Breast epithelium (tissue), 3 donors: Measurements from ENCODE around the gene RAB44.

Experiments used
- POLR2AphosphoS5 ChIP-seq, 3 donors: sonication (generic); formaldehyde crosslinking; IDR thresholded peaks; one replicate each; pipeline ENCODE4 v1.6.1; 2017; ENCODE audit warnings: antibody characterized with exemption in 3 of 3
- TF ChIP-seq, protein P1 (sequence below), 3 donors: fragments of 450-650 bp; IDR thresholded peaks; one replicate each; pipeline ENCODE4 v1.5.1; 2016 to 2017; ENCODE audit warnings: antibody characterized with exemption in 3 of 3, mild to moderate bottlenecking in 3 of 3, moderate library complexity in 3 of 3

DNA sequence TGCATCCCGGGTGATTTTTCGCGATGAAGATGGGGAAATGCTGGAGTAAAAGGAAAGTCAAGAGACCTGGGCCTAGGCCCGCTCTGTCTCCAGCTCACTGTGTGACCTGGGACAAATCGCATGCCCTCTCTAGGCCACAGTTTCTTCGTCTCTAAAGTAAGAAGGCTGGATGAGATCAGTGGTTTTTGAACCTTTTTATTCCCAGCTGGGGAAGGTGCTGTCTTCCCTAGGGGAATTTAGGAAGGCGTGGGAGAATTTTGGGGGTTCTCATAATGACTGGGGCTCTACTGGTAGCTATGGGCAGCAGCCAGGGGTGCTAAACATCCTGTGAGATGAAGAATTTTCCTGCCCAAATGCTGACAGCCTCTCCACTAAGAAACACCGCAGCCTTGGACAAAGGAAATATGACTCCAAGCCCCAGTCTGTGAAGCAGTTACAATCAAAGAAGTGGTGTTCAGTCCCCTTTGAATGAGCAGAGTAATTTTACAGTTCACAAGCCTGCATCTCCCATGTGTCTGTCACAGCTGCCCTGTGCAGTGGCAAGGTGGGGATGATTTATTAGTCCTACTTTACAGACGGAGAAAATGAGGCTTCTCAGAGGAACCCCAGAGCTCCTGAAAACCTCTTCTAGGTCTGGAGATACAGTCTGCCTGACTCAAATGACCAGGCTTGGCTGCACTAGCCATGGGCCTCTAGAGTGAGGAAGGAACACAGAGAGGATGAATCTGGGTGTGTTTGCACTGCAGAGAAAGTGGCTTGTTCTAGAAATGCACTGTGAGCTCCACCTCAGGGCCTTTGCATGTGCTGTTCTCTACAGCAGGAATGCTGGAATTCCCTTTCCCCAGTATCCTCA, 57.2 kb downstream of the RAB44 start:
- TF ChIP-seq, protein P1, sequence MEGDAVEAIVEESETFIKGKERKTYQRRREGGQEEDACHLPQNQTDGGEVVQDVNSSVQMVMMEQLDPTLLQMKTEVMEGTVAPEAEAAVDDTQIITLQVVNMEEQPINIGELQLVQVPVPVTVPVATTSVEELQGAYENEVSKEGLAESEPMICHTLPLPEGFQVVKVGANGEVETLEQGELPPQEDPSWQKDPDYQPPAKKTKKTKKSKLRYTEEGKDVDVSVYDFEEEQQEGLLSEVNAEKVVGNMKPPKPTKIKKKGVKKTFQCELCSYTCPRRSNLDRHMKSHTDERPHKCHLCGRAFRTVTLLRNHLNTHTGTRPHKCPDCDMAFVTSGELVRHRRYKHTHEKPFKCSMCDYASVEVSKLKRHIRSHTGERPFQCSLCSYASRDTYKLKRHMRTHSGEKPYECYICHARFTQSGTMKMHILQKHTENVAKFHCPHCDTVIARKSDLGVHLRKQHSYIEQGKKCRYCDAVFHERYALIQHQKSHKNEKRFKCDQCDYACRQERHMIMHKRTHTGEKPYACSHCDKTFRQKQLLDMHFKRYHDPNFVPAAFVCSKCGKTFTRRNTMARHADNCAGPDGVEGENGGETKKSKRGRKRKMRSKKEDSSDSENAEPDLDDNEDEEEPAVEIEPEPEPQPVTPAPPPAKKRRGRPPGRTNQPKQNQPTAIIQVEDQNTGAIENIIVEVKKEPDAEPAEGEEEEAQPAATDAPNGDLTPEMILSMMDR (IDR thresholded peaks at IDR 0.05): no peak
- no peak for TF ChIP-seq POLR2AphosphoS5 (IDR thresholded peaks at IDR 0.05)
